NCI-H2029 treated with DMSO at 0.1 percent for 48 hours (cell line): ENCODE data around the gene CAMK2A.

ENCODE experiments used
- DNase-seq: peaks from one replicate; lab custom pipeline; 2025; lab: John Stamatoyannopoulos, UW

Gene CAMK2A

DNA sequence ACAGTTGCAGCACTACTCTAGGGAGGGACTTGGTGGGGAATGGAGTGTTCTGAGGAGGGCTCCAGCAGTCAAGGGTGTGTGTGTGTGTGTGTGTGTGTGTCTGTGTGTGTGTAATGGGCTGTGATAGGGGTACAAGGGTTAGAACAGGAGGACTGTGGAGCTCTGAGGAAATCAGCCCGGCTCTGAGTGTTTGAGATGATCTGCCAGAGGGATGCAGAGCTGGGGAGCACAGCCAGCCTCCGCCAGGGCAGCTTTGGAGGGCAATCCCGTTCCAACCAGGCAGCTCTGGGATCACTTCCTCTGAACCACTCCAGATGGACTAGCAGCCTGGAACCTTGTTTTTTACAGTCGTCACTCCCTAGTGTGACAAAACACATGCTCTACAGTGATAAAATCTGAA is 102.7 kb downstream of the CAMK2A start:
- DNase-seq: no peak

DNA sequence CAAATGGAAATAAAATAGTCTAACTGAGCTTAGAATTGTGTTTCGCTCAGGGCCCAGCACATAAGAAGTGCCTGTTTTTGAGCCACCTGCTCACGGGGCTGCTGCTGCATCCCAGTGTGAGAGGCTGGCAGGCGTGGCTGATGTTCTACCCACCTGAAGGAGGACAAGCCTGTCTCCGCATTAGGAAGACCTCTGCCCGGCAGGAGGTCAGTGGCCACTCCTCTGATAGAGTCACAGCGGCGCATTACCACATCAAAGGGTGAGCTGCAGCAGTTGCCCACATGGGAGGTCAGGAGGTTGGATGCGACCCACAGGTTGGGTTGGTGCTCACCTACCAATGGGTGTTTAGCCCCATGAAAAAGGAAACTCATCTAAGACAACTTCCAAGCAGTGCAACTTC is 103.4 kb downstream of the CAMK2A start:
- no peak for DNase-seq

DNA sequence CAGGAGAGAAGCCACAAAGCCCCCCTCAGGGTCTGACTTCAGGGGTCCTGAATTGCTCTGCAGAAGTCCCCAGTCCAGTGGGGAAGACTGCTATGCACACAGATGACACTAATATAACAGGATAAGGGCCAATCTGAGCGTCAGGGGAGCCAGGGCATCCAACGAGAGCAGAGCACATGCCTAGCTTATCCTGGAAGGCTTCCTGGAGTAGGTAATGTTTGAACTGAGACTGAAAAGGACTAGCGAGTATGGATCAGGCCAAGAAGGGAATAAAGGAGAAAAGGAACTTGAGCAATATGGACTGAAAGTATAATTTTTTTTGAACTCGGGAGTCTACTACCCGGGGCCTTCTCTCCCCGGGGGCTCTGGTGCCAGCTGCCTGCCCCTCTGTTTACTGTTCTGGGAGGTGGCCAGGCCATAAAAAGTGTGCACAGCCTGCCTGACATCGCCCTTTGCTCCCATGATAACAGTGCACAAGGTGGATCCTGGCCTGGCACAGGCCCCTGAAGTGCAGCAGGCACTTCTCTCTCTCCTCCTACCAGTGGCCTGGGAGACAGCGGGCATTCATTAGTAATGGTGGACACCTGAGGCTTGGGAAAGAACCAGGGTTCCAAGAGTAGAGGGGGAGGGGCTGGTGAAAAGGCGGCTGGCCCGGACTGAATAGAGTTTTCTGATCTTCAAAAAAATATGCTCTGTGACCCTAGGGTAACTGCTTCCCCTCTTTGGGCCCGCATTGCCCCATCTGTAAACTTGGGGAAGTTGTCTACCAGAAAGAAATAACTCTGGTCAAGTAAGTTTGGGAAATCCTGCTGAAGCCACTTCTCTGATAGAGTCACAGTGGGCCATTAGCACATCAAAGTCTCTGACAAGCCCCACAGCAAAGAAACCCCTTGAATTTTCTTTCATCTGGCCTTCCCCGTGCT is 104.3 kb downstream of the CAMK2A start:
- no peak for DNase-seq

DNA sequence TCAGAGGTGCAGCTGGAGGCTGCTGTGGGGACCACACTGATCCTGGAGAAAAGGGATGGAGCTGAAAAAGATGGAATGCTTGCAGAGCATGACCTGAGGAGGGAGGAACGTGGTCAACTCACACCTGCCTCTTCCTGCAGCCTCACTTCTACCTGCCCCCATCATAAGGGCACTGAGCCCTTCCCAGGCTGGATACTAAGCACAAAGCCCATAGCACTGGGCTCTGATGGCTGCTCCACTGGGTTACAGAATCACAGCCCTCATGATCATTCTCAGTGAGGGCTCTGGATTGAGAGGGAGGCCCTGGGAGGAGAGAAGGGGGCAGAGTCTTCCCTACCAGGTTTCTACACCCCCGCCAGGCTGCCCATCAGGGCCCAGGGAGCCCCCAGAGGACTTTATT is 105.6 kb downstream of the CAMK2A start:
- no peak for DNase-seq

DNA sequence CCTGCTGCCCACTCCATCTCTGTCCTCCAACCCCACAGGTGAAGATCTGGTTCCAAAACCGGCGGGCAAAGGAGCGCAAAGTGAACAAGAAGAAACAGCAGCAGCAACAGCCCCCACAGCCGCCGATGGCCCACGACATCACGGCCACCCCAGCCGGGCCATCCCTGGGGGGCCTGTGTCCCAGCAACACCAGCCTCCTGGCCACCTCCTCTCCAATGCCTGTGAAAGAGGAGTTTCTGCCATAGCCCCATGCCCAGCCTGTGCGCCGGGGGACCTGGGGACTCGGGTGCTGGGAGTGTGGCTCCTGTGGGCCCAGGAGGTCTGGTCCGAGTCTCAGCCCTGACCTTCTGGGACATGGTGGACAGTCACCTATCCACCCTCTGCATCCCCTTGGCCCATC is 106.1 kb downstream of the CAMK2A start:
- DNase-seq: no peak

DNA sequence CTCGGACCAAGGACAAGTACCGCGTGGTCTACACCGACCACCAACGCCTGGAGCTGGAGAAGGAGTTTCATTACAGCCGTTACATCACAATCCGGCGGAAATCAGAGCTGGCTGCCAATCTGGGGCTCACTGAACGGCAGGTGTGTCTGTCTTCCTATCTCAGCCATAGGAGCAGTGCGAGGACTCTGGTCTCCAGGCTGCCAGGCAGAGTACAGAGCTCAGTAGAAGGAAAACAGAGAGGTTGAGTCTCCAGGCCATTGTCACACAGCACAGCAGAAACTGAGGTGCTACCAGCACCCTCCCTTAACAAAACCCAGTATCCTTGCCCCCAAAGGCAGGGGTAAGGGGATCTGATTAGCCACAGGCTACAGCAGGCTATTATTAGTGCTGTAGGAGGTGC is 106.8 kb downstream of the CAMK2A start:
- DNase-seq: no peak

DNA sequence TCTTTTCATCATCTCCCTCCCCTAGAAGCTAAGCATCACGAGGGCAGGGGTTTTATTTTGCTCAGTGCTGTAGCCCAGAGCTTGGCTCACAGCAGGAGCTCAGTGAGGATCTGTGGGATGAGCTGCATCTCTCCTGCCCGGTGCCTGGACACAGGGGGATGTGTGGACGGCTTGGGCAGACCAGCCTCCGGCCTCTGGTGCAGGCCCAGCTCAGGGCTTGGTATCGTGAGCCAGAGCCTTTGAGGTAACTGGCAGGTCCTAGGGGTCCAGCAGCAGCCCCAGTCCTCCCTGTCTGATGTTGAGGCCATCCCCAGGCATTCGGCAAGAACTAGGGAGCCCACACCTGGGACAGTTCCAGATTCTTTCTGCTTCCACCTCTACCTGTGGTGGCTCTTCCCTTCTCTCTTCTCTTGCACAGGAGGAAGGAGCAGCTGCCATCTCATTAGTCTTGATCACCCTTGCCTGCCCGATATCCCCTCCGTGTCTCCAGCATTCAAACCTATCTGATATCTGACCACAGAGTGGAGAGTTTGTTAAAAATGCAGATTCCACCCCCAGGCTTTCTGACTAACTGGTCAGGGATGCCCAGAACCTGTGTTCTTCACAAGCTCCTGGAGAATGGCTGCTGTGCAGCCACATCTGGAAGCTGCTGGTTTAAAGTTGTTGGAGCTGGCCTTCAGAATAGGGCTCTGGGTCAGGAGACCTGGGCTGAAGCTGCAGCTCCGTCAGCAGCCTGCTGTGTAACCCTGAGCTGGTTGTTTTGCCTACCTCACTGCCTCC is 107.6 kb downstream of the CAMK2A start:
- no peak for DNase-seq

DNA sequence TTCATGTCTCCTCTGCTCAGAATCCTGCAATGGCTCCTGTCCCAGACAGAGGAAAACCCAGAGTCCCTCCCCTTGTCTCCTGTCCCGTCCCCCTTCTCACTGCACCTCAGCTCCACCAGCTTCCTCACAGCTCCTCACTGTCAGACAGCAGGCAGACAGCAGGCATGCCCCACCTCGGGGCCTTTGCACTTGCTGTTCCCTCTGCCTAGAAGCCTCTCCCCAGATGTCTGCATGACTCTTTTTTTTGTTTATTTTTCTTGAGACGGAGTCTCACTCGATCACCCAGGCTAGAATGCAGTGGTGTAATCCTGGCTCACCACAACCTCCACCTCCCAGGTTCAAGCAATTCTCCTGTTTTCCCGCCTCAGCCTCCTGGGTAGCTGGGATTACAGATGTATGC is 108.5 kb downstream of the CAMK2A start:
- DNase-seq: no peak

DNA sequence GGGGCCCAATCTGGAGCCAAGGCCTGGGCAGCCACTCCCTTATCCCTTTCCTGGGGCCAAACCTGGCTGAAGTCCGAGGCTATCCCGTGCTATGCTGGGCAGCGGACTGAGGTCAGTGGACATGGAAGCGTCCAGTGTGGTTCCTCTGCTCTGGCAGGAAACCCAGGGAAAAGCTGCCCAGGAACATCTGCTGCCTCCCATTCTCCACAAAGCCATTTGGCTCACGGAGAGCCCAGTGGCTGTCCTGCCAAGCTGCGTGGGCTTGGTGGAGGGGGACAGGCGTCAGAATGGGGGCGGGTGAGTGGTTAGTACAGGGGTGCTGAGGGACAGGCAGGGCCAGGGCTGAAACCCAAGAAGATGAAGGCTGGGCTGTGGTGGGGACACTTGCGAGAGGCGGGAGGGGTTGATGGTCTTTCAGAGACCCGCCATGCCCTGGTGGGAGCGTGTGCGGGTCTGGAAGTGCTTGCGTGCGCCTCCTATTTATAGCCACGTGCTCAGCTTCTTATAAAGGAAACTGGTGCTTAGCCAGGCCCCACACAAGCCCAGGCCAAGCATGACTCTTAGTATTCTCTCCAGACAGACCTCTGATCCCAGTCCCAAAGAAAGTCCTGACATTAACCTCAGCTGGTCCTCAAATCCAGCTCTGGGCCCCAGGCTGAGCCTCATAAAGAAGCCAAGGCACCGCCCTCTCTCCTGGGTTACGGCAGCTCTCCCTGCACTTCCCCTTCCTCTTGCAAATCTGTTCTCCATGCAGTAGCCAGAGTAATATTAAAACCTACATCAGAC is 109.1 kb downstream of the CAMK2A start:
- no peak for DNase-seq

DNA sequence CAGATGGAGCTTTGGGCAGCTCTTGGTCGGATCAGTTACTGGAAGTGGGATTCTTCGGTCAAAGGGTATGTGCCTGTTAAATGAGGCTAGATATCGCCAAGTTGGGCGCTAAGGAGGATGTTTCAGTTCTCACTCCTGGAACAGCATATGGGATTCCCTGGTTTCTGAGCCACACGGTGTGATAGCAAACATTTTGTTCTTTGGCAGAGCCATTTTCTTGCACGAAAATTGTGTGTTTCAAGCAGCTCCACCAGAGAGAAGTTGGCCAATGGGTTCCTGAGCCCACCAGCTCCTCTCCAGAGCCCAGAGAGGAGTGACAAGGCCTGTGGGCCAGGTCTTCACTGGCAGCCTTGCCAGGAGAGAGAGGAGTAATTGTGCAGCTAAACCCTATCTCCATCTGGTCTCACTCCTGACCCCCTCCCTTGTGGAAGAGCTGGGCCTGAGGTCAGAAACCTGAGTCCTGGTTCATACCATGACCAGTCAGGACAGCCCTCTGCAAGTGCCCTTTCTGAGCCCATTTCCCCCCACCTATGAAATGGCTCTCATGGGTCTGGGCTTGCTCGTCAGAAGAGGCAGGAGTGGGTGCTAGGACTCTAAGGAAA is 110.5 kb downstream of the CAMK2A start:
- DNase-seq: no peak

DNA sequence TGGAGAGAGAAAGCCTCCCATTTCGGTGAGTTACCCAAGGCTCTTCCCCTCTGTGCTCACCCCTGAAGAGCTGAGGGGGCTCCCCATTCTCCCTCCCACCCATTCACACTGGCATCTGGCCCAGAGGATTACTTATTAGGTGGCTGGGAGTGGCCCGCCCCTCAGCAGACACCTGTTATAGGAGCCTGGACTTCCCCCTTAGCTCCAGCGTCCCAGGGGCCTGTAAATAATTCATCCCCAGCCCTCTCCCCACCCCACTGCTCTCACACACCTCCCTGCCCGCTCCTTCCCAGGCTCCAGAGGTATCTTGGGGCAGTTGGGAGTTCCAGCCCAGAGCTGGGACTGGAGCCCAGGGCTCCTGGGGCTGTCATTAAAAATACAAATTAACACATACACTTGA is 111.3 kb downstream of the CAMK2A start:
- DNase-seq: no peak

DNA sequence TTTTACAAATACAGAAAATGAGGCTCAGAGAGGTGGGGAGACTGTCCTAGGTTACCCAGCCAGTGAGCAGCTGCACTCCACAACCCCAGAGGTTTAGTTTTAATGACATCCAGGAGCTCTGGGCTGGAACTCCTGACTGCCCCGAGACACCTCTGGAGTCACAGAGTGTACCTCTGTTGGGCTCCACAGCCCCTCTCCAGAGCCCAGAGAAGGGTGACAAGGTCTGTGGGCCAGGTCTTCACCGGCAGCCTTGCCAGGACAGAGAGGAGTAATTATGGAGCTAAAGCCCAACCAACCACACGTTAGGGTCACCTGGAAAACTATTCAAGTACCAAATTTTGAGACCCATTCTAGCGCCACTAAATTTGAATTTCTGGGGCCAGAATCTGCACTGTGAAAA is 111.9 kb downstream of the CAMK2A start:
- no peak for DNase-seq

DNA sequence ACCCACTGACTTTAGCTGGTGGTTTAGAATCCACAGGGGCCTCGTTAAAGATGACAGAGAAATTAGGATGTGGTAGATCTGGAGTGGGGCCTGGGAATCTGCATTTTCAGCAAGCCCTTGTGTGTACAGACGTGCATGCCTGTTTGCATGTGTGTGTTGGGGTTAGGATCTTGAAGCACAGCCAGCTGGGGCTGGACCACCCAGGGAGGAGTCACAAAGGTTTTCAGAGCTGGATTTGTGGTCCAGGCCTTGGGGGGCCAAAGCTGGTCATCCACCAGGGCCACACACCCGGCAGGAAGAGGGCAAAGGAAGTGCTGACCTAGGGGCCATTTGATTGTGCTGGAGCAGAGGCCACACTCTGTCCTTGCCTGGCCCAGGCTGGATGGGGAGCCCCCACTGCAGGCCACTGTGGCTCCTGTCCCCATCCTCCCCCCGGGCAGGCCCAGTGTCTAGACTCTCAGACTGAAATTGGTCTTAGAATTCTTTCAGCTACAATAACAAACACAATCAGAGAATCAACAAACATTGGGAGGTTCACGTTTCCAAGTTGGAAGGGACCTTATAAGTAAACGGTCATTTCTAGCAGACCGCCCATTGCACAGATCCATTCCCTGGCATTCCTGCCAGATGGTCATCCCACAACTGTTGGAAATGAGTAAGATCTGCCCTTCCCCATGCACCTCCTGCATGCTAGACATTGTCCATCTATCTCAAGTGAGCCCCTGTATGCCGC is 112.7 kb downstream of the CAMK2A start:
- DNase-seq: no peak

DNA sequence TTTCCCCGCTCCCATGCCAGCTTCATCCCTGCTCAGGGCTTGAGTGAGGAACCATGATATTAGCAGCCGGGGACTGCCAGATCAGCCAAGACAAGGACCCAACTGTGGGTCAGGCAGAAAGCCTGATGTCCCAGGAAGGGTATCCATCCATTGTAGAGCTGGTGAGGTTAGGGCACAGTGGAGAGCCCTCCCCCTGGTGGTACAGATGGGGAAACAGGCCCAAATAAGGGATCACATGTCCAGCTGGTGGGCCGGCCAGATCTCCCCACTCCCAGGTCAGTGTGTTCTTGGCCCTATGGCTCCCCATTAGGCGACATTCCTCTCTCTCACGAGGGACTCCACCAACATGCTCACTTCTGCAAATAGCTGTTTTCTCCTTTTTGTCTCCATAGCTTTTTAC is 114.0 kb downstream of the CAMK2A start:
- DNase-seq: no peak

DNA sequence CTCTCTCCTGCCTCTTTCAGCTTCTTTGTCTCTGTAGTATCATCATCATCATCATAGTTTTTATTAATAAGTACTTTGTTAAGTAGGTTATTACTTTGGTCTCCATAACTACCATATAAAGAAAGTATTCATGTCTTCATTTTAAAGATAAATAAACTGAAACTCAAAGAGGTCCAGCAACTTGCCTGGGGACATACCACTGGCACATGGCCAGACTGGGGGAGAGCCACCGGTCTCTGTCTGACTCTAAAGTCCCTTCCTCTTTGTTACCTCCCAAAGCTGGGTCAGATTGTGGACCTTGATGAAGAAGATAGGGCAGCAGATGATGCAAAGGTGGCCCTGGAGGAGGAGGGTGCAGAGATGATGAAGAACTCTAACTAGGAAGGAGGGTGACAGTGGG is 114.5 kb downstream of the CAMK2A start:
- DNase-seq: no peak

DNA sequence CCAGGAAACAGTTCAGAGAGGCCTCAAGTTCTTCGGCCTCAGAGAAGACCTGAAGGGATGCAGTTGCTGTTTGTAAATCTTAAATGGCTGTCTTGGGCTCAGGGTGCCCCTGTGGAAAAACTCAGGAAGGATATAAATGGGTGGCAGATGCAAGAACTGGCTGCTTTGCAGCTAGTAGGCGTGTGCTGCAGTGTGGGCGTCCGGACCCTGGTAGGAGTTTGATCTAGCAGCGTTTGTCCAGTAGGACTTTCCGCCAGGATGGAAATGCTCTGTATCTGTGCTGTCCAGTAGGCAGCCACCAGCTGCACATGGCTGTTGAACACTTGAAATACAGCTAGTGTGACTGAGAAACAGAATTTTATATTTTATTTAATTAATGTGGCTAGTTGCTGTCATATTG is 115.3 kb downstream of the CAMK2A start:
- DNase-seq: no peak

DNA sequence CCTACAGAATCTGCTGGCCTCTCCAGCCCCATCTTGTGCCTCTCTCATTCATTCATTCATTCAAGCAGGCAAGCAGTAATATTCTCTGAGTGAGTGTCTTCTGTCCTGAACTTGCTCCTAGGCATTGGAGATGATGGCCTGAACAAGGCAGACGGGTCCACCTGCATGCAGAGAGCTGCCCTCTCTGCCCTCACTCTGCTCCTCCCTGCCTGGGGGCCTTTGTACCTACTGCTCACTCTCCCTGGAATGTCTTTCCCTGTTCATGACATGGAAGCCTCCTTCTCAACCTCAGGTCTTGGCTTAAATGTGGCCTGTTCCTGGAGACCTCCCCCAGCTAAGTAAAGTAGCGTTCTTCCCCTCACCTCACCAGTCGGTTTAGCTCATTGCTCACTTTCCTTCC is 116.4 kb downstream of the CAMK2A start:
- DNase-seq: no peak

DNA sequence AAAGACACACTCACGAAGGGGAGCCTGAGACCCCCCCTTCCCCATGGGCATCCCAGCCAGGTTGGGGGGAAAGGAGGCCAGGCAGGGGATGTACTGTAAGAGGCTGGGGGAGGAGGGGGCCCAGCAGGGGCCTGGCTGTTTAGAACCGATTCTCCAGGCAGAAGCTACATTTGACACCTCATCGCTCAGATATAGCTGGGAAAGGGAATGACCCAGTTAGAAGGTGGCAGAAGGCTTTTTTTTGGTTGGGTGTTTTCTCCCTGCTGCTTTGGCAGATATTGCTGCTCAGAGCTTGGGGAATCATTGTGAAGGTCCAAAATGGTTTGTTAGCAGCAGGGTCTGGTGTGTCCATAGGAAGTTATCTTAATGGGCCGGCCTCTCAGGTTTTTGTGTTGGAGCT is 117.0 kb downstream of the CAMK2A start:
- DNase-seq: no peak

DNA sequence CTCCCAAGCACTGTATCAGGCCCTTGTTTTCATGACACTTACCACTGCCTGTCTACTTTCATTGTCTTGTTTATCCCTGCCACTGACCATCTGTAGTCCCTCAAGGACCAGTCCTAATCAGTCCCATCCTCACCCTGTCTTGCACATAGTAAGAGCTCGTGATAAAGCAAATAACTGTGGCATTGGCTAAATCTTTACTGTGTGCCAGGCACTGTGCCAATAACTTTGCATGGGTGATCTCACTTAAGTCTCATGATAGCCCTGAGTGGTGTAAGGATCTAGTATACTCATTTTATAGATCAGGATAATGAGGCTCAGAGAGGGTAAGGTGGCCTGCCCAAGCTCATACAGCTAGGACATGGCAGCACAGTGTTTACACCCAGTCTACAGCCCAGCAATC is 117.4 kb downstream of the CAMK2A start:
- DNase-seq: no peak
